ENCODE results near the gene NUP205. TPM values are rescaled to one million over a fixed set of nuclear protein-coding genes. Genes with fewer than 3 reads are reported as not detected.
"Not testable (repeated sequence)": the region's sequence is repeated elsewhere in the genome, so short reads cannot be mapped to it uniquely, and the experiment has no call there.

Gene NUP205
- total RNA-seq, 6 donors from 2014 or later = 27.4 to 41.9 (median 33.1) TPM

DNA sequence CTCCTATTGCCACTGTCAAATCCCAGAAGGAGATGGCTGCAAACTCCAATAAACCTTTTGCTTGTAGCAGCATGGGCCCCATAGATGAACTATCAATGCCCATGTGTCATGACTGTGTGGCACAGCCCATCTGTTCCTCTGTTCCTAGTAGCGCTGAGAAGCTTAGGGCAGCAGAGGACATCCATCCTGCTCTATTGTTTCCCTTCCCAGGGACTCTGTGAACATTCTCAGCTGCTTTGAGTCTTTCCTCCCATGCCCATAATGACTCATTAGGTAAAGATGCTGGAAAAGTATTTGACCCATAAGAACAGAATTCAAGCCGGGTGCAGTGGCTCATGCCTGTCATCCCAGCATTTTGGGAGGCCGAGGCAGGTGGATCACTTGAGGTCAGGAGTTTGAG, 132.8 kb downstream of the NUP205 start:
- DNase-seq (no peak), ATAC-seq (ENCODE audit: low FRiP score in 2 of 2) (no peak)
- no peaks in the 10 kb centered on the region for H3K27me3 ChIP-seq
- H3K4me3 ChIP-seq = no peak overlapping the region
- no peaks in the 10 kb centered on the region for H3K4me1 ChIP-seq
- H3K9me3 ChIP-seq = no peaks in the 10 kb centered on the region
- TF ChIP-seq, protein P1, sequence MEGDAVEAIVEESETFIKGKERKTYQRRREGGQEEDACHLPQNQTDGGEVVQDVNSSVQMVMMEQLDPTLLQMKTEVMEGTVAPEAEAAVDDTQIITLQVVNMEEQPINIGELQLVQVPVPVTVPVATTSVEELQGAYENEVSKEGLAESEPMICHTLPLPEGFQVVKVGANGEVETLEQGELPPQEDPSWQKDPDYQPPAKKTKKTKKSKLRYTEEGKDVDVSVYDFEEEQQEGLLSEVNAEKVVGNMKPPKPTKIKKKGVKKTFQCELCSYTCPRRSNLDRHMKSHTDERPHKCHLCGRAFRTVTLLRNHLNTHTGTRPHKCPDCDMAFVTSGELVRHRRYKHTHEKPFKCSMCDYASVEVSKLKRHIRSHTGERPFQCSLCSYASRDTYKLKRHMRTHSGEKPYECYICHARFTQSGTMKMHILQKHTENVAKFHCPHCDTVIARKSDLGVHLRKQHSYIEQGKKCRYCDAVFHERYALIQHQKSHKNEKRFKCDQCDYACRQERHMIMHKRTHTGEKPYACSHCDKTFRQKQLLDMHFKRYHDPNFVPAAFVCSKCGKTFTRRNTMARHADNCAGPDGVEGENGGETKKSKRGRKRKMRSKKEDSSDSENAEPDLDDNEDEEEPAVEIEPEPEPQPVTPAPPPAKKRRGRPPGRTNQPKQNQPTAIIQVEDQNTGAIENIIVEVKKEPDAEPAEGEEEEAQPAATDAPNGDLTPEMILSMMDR (IDR thresholded peaks at IDR 0.05) = no peak
- H3K36me3 ChIP-seq = peaks cover 0 to 16% (median 11%) of the 10 kb centered on the region in 4 donors
- no peak overlapping the region for H3K27ac ChIP-seq
- 93 to 100% methylated on average over 3 of the region's 3 CpGs for WGBS, 2 donors

DNA sequence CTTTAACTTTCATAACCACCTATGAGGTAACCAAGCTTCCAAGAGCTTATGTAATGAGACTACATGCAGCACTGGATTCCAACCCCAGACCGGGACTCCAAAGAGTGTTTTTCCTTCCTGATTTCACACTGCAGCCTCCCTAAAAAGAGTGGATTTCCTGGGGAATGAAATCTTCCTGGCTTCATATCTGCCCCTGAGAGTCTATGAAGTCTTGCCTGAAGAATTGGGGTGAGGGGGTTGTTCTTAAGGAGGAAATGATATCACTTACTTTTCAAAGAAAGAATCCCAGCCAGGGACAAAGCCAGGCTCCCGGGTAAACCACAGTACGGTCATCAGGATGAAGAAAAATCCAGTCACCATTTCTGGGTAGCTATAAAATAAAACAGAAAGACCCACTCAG, 134.3 kb downstream of the NUP205 start:
- H3K27ac ChIP-seq = no peak overlapping the region
- WGBS, 2 donors = 50 to 62% methylated on average over 3 of the region's 3 CpGs
- TF ChIP-seq, protein P1 (IDR thresholded peaks at IDR 0.05) = no peak
- TF ChIP-seq POLR2A (IDR thresholded peaks at IDR 0.05) (no peak), EP300 (IDR thresholded peaks at IDR 0.05) (no peak), POLR2AphosphoS5 (IDR thresholded peaks at IDR 0.05) (no peak)
- H3K4me1 ChIP-seq = no peaks in the 10 kb centered on the region
- ATAC-seq (ENCODE audit: low FRiP score in 2 of 2) (no peak), DNase-seq (no peak)
- H3K9me3 ChIP-seq = no peaks in the 10 kb centered on the region
- peaks cover 0 to 16% (median 10%) of the 10 kb centered on the region in 4 donors for H3K36me3 ChIP-seq
- H3K4me3 ChIP-seq = no peak overlapping the region
- H3K27me3 ChIP-seq = no peaks in the 10 kb centered on the region

DNA sequence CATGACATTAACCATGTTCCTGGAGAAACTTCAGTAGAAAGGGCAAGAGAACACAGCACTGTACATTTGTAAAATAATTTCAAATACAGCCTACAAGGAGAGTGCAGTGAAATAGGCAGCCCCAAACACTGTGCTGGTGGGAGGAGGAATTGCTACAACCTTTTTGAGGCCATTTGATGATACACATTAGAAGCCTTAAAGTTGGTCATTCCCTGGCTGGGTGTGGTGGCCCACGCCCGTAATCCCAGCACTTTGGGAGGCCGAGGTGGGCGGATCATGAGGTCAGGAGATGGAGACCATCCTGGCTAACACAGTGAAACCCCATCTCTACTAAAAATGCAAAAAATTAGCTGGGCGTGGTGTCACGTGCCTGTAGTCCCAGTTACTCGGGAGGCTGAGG, 134.9 kb downstream of the NUP205 start:
- not testable (repeated sequence) for H3K4me3 ChIP-seq; H3K9me3 ChIP-seq; DNase-seq; H3K27me3 ChIP-seq; ATAC-seq (ENCODE audit: low FRiP score in 2 of 2); H3K27ac ChIP-seq; H3K4me1 ChIP-seq
- H3K36me3 ChIP-seq = peaks cover 0 to 16% (median 10%) of the 10 kb centered on the region in 4 donors
- 94% methylated on average over 7 of the region's 7 CpGs for WGBS, 2 donors

DNA sequence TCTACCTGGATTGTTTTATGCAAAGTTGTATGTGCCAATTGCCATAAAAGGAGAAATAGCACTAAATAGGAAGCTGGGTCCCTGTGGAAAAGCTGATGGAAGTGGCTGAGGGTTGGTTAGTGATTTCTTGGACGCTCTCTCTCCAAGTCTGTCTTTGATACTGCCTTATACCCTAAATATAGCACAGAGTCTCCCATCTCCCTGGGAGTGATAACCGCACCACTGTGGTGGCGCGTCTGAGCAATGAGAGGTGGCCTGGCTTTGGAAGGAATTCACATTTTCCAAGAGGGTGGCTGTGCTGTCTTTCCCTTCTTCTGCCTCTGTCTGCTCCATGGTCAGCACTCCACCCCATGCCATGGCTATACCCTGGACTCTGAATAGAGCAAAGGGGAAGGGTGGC, 135.8 kb downstream of the NUP205 start:
- Histone ChIP-seq H3K4me1 (no peaks in the 10 kb centered on the region), H3K36me3 (peaks cover 0 to 16% (median 10%) of the 10 kb centered on the region in 4 donors), H3K27ac (no peak overlapping the region), H3K9me3 (no peaks in the 10 kb centered on the region), H3K27me3 (no peaks in the 10 kb centered on the region), H3K4me3 (no peak overlapping the region)
- no peak for DNase-seq
- WGBS, 2 donors = 94% methylated on average over 4 of the region's 4 CpGs
- no peak for ATAC-seq (ENCODE audit: low FRiP score in 2 of 2)
- TF ChIP-seq POLR2A (IDR thresholded peaks at IDR 0.05) (no peak), EP300 (IDR thresholded peaks at IDR 0.05) (no peak), POLR2AphosphoS5 (IDR thresholded peaks at IDR 0.05) (no peak)
- TF ChIP-seq, protein P1 (IDR thresholded peaks at IDR 0.05) = no peak

DNA sequence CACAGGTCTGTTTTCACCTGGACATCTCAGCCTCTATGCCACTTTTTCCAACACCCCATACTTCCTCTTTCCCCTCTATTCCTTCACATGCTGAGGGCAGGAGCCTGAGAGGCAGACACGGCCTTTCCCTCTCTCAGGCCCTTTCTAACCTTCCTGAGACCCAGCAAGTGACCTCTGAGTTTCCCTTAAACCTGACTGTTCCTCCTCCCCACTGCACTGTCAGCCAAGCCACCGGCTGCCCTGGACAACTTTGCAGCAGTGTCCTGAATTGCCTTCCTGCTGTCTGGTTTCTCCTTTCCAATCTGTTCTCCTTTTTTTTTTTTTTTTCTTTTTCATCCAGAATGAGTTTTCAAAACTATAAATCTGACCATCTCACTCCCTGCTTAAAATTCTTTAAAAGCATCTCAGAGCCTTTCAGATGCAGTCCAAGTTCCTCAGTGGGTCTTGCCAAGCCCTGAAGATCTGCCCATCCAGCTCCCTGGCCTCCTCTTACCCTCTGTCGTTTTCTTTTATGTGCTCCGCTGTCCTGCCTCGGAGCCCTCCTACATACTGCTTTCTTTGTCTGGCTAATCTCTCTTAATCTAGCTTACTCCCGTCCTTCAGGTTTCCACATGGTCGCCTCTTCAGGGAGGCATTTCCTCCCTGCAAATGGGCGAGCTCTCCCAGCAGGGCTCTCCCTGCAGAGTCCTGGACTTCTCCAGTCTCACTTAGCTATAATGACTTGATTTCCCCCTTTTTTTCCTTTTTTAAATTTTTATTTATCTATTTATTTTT, 139.7 kb downstream of the NUP205 start:
- H3K9me3 ChIP-seq = no peaks in the 10 kb centered on the region
- H3K4me3 ChIP-seq = no peak overlapping the region
- H3K27ac ChIP-seq = no peak overlapping the region
- no peaks in the 10 kb centered on the region for H3K27me3 ChIP-seq
- H3K4me1 ChIP-seq = no peaks in the 10 kb centered on the region
- H3K36me3 ChIP-seq = peaks cover 0 to 8% (median 3%) of the 10 kb centered on the region in 4 donors
- TF ChIP-seq POLR2AphosphoS5 (IDR thresholded peaks at IDR 0.05) (no peak), EP300 (IDR thresholded peaks at IDR 0.05) (no peak), POLR2A (IDR thresholded peaks at IDR 0.05) (no peak)
- TF ChIP-seq, protein P1 (IDR thresholded peaks at IDR 0.05) = no peak
- DNase-seq (no peak), ATAC-seq (ENCODE audit: low FRiP score in 2 of 2) (no peak)
- 67 to 68% methylated on average over 8 of the region's 8 CpGs for WGBS, 2 donors

Small RNA genes lying within 50 kb of the gene (small RNA-seq; reads per million reads assigned to genes)
- 0 reads per million in 4 donors for gene RNU6-1154P

Other genes starting within 250 kb of the NUP205 start
- 10 to 100 TPM; 12.1 to 25.7 (median 19.5) TPM for gene CNOT4, start 47.8 kb upstream of the NUP205 start, total RNA-seq
- 10 to 100 TPM in 5 of 6 donors, 1 to 10 TPM in 1; 7.5 to 23.8 (median 20.4) TPM for gene STMP1, start 104.6 kb downstream of the NUP205 start, total RNA-seq
- gene SLC13A4, start 170.3 kb downstream of the NUP205 start, total RNA-seq = under 1 TPM in 2 of 6 donors, not detected in 4; 0.20 to 0.30 TPM
- 1 to 10 TPM in 4 of 6 donors, not detected in 2; 1.0 to 4.8 (median 2.5) TPM for gene FAM180A, start 190.9 kb downstream of the NUP205 start, total RNA-seq